ENCODE measurements around the gene CEP112.

CEP112 gene

DNA sequence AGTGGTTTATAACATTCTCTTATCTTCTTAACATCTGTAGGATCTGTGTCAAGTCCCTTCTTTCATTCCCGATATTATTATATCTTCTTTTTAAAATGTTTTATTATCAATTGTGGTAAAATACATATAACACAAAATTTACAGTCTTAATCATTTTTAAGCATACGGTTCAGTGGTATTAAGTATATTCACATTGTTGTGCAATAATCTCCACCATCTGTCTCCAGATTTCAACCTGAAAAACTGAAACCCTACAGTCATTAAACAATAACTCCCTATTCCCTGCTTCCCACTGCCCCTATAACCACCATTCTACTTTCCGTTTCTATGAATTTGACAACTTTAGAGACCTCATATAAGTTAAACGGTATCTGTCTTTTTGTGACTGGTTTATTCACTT, 45.5 kb downstream of the CEP112 start:
- Histone ChIP-seq H3K9ac (ENCODE audit: low read length) (no peak overlapping the region), H3K27me3 (ENCODE audit: control insufficient read depth, insufficient read depth, low read length) (no peaks in the 10 kb centered on the region), H3K4me1 (ENCODE audit: control insufficient read depth, low read depth, low read length) (no peaks in the 10 kb centered on the region), H3K27ac (ENCODE audit: low read length) (no peak overlapping the region), H3K36me3 (ENCODE audit: control insufficient read depth, low read depth, low read length) (no peaks in the 10 kb centered on the region), H3K9me3 (ENCODE audit: control insufficient read depth, low read depth, low read length) (no peaks in the 10 kb centered on the region), H3K4me3 (ENCODE audit: low read length) (no peak overlapping the region)

DNA sequence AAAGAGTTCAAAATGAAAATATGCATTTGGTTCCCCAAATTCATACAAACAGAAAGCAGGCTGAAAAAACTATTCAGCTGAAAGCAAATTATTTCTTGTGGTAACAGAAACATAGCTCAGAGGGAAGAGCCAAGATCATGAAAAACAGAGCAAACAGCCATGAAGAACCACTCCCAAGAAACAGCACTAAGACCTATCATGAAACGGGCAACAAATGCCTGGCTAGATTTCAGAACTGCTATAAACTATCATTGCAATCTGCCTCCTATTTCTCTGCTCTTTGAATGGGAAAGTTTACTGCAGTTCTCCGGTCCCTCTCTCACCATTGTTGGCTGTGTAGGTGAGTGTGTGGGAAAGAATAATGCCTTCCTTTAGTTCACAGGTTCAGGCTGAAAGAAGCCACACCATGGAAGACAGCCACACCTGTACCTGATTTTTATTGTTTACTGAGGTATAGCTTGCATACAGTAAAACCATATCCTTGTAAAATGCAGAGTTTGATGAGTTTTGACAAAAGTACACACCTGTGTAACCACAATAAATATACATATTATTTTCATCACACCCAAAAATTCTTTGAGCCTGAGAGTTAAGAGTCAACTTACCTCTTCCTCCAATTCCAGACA, 48.2 kb downstream of the CEP112 start:
- Histone ChIP-seq H3K36me3 (ENCODE audit: control insufficient read depth, low read depth, low read length) (no peaks in the 10 kb centered on the region), H3K9ac (ENCODE audit: low read length) (no peak overlapping the region), H3K4me3 (ENCODE audit: low read length) (no peak overlapping the region)

GRCh38 chr17:66142428-66142827, 49.5 kb downstream of the CEP112 start:
- Histone ChIP-seq H3K27me3 (ENCODE audit: control insufficient read depth, insufficient read depth, low read length) (no peaks in the 10 kb centered on the region), H3K4me1 (ENCODE audit: control insufficient read depth, low read depth, low read length) (no peaks in the 10 kb centered on the region), H3K27ac (ENCODE audit: low read length) (no peak overlapping the region), H3K4me3 (ENCODE audit: low read length) (no peak overlapping the region), H3K9me3 (ENCODE audit: control insufficient read depth, low read depth, low read length) (no peaks in the 10 kb centered on the region), H3K36me3 (ENCODE audit: control insufficient read depth, low read depth, low read length) (no peaks in the 10 kb centered on the region), H3K9ac (ENCODE audit: low read length) (no peak overlapping the region)

More for the DNA sequence above, 48.2 kb downstream of the CEP112 start:
- Histone ChIP-seq H3K9me3 (ENCODE audit: control insufficient read depth, low read depth, low read length) (no peaks in the 10 kb centered on the region), H3K27ac (ENCODE audit: low read length) (no peak overlapping the region), H3K27me3 (ENCODE audit: control insufficient read depth, insufficient read depth, low read length) (no peaks in the 10 kb centered on the region), H3K4me1 (ENCODE audit: control insufficient read depth, low read depth, low read length) (no peaks in the 10 kb centered on the region)

DNA sequence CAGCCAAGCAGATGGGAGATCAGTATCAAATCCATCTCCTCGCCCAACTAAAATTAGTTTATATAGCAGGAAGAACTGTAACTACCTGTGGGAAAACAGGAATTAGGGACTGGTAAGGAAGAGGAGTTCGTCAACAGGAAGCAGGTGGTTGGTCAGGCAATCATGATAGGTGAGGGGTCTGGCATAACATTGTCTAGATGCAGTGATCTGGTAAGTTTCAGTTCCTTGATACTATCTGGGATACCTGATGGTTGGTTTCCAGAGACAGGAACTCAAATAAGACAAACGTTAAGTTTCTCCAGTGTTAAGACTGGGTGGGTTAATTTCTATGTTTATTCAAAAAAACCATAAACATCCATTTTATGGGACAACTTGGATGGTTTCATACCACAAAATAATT, 53.8 kb downstream of the CEP112 start:
- Histone ChIP-seq H3K36me3 (ENCODE audit: control insufficient read depth, low read depth, low read length) (no peaks in the 10 kb centered on the region), H3K27ac (ENCODE audit: low read length) (no peak overlapping the region), H3K9me3 (ENCODE audit: control insufficient read depth, low read depth, low read length) (no peaks in the 10 kb centered on the region), H3K4me3 (ENCODE audit: low read length) (no peak overlapping the region), H3K9ac (ENCODE audit: low read length) (no peak overlapping the region), H3K27me3 (ENCODE audit: control insufficient read depth, insufficient read depth, low read length) (no peaks in the 10 kb centered on the region), H3K4me1 (ENCODE audit: control insufficient read depth, low read depth, low read length) (no peaks in the 10 kb centered on the region)

- Histone ChIP-seq H3K27me3 (ENCODE audit: control insufficient read depth, insufficient read depth, low read length) (no peaks in the 10 kb centered on the region), H3K9ac (ENCODE audit: low read length) (no peak overlapping the region), H3K9me3 (ENCODE audit: control insufficient read depth, low read depth, low read length) (no peaks in the 10 kb centered on the region), H3K4me1 (ENCODE audit: control insufficient read depth, low read depth, low read length) (no peaks in the 10 kb centered on the region), H3K36me3 (ENCODE audit: control insufficient read depth, low read depth, low read length) (no peaks in the 10 kb centered on the region), H3K4me3 (ENCODE audit: low read length) (no peak overlapping the region), H3K27ac (ENCODE audit: low read length) (no peak overlapping the region)
Observed at GRCh38 chr17:66135896-66136295, 56.0 kb downstream of the CEP112 start.

DNA sequence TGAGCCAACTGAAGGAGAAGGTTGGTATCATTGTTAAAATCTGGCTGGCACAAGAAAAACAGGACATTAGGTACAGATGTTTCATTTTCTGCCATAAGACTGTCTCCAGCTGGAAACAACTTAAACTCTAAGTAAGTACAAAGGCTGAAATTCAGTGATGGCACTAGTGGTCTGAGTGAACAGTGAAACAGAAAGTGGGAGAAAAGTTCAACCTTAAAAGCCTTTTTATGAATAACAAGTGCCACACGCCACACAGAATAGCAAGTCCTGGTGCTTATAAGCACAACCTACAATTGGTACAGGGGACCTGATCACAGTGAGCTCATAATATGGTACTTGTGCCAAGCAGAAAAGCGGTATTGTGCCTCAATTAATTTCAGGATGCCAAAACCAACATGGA, 56.7 kb downstream of the CEP112 start:
- no peak overlapping the region for H3K4me3 ChIP-seq (ENCODE audit: low read length)
- no peak overlapping the region for H3K9ac ChIP-seq (ENCODE audit: low read length)
- no peaks in the 10 kb centered on the region for H3K27me3 ChIP-seq (ENCODE audit: control insufficient read depth, insufficient read depth, low read length)
- no peaks in the 10 kb centered on the region for H3K4me1 ChIP-seq (ENCODE audit: control insufficient read depth, low read depth, low read length)
- H3K9me3 ChIP-seq (ENCODE audit: control insufficient read depth, low read depth, low read length) = no peaks in the 10 kb centered on the region
- no peak overlapping the region for H3K27ac ChIP-seq (ENCODE audit: low read length)
- H3K36me3 ChIP-seq (ENCODE audit: control insufficient read depth, low read depth, low read length) = no peaks in the 10 kb centered on the region

DNA sequence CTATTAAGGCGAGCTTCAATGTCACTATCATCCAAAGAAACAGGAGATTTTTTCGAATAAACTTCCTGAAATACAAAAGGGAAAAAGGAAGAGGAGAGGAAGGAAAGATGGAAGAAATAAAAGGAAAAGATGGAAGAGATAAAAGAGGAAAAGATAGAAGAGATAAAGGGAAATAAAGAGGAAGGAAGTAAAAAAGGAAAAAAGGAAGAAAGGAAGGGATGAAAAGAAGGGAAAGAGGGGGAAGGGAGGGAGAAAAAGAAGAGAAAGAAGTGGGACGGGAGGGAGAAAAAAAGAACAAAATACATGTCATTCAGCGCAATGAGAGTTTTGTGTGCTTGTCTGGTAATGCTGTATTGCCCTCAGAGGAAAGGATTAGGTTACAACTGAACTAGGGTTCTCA, 62.2 kb downstream of the CEP112 start:
- no peaks in the 10 kb centered on the region for H3K9me3 ChIP-seq (ENCODE audit: control insufficient read depth, low read depth, low read length)
- H3K4me1 ChIP-seq (ENCODE audit: control insufficient read depth, low read depth, low read length) = no peaks in the 10 kb centered on the region
- no peak overlapping the region for H3K27ac ChIP-seq (ENCODE audit: low read length)
- no peaks in the 10 kb centered on the region for H3K36me3 ChIP-seq (ENCODE audit: control insufficient read depth, low read depth, low read length)
- H3K4me3 ChIP-seq (ENCODE audit: low read length) = no peak overlapping the region
- H3K9ac ChIP-seq (ENCODE audit: low read length) = no peak overlapping the region
- H3K27me3 ChIP-seq (ENCODE audit: control insufficient read depth, insufficient read depth, low read length) = no peaks in the 10 kb centered on the region

DNA sequence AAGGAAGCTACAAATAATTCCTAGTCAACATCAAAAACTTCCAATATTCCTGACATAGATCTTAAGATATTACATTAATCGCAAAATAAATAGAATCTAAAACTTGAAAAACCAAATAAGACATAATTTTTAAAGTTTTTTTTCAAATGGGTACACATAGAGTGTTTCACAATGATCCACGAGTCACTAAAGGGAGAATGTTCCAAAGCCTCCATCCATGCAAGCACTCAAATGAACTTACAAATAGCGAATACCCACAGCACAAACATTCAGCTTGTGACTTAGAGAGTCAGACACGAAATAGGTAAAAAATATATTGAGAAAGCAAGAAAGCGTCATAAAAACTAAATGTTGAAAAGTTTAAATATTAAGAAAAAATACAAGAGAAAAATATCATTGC, 65.7 kb downstream of the CEP112 start:
- Histone ChIP-seq H3K4me3 (ENCODE audit: low read length) (no peak overlapping the region), H3K27me3 (ENCODE audit: control insufficient read depth, insufficient read depth, low read length) (no peaks in the 10 kb centered on the region), H3K9ac (ENCODE audit: low read length) (no peak overlapping the region)

DNA sequence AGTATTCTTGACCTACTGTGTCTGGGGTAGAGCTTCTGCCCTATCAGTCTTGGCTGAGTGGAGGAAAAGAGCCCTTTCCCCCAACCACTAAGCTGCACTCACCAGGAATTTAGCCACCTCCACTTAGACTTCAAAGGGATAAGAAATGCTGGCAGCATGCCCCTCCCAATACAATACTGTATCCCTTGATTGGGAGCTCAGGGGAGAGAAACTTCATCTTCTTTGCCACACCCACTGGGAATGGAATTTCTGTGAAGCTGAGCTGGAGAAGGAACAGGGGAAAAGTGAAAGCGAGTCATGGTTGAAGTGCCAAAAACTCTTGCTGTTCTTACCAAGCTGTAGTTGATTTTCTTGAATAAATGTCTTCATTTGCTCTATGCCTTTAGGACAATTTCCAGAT, 68.8 kb downstream of the CEP112 start:
- peaks cover 3% of the 10 kb centered on the region for H3K4me1 ChIP-seq (ENCODE audit: control insufficient read depth, low read depth, low read length)
- no peak overlapping the region for H3K9ac ChIP-seq (ENCODE audit: low read length)
- H3K9me3 ChIP-seq (ENCODE audit: control insufficient read depth, low read depth, low read length) = no peaks in the 10 kb centered on the region
- no peak overlapping the region for H3K4me3 ChIP-seq (ENCODE audit: low read length)
- no peak overlapping the region for H3K27ac ChIP-seq (ENCODE audit: low read length)
- H3K27me3 ChIP-seq (ENCODE audit: control insufficient read depth, insufficient read depth, low read length) = no peaks in the 10 kb centered on the region
- H3K36me3 ChIP-seq (ENCODE audit: control insufficient read depth, low read depth, low read length) = no peaks in the 10 kb centered on the region

More for the DNA sequence above, 65.7 kb downstream of the CEP112 start:
- no peaks in the 10 kb centered on the region for H3K9me3 ChIP-seq (ENCODE audit: control insufficient read depth, low read depth, low read length)
- H3K27ac ChIP-seq (ENCODE audit: low read length) = no peak overlapping the region
- H3K4me1 ChIP-seq (ENCODE audit: control insufficient read depth, low read depth, low read length) = peaks cover 3% of the 10 kb centered on the region
- H3K36me3 ChIP-seq (ENCODE audit: control insufficient read depth, low read depth, low read length) = no peaks in the 10 kb centered on the region

GRCh38 chr17:66115246-66115645, 76.7 kb downstream of the CEP112 start:
- Histone ChIP-seq H3K36me3 (ENCODE audit: control insufficient read depth, low read depth, low read length) (no peaks in the 10 kb centered on the region), H3K9ac (ENCODE audit: low read length) (no peak overlapping the region)

GRCh38 chr17:66114609-66115008, 77.3 kb downstream of the CEP112 start:
- no peak overlapping the region for H3K4me3 ChIP-seq (ENCODE audit: low read length)
- no peak overlapping the region for H3K27ac ChIP-seq (ENCODE audit: low read length)
- H3K4me1 ChIP-seq (ENCODE audit: control insufficient read depth, low read depth, low read length) = no peaks in the 10 kb centered on the region
- no peak overlapping the region for H3K9ac ChIP-seq (ENCODE audit: low read length)
- no peaks in the 10 kb centered on the region for H3K36me3 ChIP-seq (ENCODE audit: control insufficient read depth, low read depth, low read length)
- H3K9me3 ChIP-seq (ENCODE audit: control insufficient read depth, low read depth, low read length) = no peaks in the 10 kb centered on the region
- H3K27me3 ChIP-seq (ENCODE audit: control insufficient read depth, insufficient read depth, low read length) = no peaks in the 10 kb centered on the region

More at GRCh38 chr17:66115246-66115645, 76.7 kb downstream of the CEP112 start:
- no peaks in the 10 kb centered on the region for H3K27me3 ChIP-seq (ENCODE audit: control insufficient read depth, insufficient read depth, low read length)
- H3K4me3 ChIP-seq (ENCODE audit: low read length) = no peak overlapping the region
- no peaks in the 10 kb centered on the region for H3K9me3 ChIP-seq (ENCODE audit: control insufficient read depth, low read depth, low read length)
- H3K4me1 ChIP-seq (ENCODE audit: control insufficient read depth, low read depth, low read length) = no peaks in the 10 kb centered on the region
- no peak overlapping the region for H3K27ac ChIP-seq (ENCODE audit: low read length)

DNA sequence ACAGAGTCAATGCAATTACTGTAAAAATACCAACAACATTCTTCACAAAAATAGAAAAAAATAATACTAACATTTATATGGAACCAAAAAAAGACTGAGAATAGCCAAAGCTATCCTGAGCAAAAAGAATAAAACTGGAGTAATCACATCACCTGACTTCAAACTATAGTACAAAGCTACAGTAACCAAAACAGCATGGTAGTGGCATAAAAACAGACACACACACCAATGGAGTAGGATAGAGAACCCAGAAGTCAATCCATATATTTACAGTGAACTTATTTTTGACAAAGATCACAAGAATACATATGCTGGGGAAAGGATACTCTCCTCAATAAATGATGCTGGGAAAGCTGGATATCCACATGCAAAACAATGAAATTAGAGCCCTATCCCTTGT, 84.2 kb downstream of the CEP112 start:
- H3K36me3 ChIP-seq (ENCODE audit: control insufficient read depth, low read depth, low read length) = no peaks in the 10 kb centered on the region
- H3K4me1 ChIP-seq (ENCODE audit: control insufficient read depth, low read depth, low read length) = no peaks in the 10 kb centered on the region
- H3K9ac ChIP-seq (ENCODE audit: low read length) = no peak overlapping the region
- no peak overlapping the region for H3K27ac ChIP-seq (ENCODE audit: low read length)
- H3K4me3 ChIP-seq (ENCODE audit: low read length) = no peak overlapping the region
- no peaks in the 10 kb centered on the region for H3K27me3 ChIP-seq (ENCODE audit: control insufficient read depth, insufficient read depth, low read length)
- H3K9me3 ChIP-seq (ENCODE audit: control insufficient read depth, low read depth, low read length) = no peaks in the 10 kb centered on the region

Data from iPS-18a (cell line).